Breast epithelium (tissue), 3 donors: ENCODE results near the gene SELENOS.

ENCODE experiments used
- POLR2A ChIP-seq: fragments of 450-650 bp; IDR thresholded peaks from one replicate; pipeline ENCODE4 v1.6.1; 2016; ENCODE audit warnings: antibody characterized with exemption, mild to moderate bottlenecking, moderate library complexity
- POLR2AphosphoS5 ChIP-seq, 3 donors: sonication (generic); formaldehyde crosslinking; IDR thresholded peaks; one replicate each; pipeline ENCODE4 v1.6.1; 2017; ENCODE audit warnings: antibody characterized with exemption in 3 of 3
- TF ChIP-seq, protein P1 (sequence below), 3 donors: fragments of 450-650 bp; IDR thresholded peaks; one replicate each; pipeline ENCODE4 v1.5.1; 2016 to 2017; ENCODE audit warnings: antibody characterized with exemption in 3 of 3, mild to moderate bottlenecking in 3 of 3, moderate library complexity in 3 of 3

GRCh38 chr15:101233651-101234280 is 43.5 kb downstream of the SELENOS start:
- TF ChIP-seq, protein P1, sequence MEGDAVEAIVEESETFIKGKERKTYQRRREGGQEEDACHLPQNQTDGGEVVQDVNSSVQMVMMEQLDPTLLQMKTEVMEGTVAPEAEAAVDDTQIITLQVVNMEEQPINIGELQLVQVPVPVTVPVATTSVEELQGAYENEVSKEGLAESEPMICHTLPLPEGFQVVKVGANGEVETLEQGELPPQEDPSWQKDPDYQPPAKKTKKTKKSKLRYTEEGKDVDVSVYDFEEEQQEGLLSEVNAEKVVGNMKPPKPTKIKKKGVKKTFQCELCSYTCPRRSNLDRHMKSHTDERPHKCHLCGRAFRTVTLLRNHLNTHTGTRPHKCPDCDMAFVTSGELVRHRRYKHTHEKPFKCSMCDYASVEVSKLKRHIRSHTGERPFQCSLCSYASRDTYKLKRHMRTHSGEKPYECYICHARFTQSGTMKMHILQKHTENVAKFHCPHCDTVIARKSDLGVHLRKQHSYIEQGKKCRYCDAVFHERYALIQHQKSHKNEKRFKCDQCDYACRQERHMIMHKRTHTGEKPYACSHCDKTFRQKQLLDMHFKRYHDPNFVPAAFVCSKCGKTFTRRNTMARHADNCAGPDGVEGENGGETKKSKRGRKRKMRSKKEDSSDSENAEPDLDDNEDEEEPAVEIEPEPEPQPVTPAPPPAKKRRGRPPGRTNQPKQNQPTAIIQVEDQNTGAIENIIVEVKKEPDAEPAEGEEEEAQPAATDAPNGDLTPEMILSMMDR (IDR thresholded peaks at IDR 0.05): no peak
- TF ChIP-seq POLR2A (no peak), POLR2AphosphoS5 (IDR thresholded peaks at IDR 0.05) (no peak)
